Measurements from ENCODE around the gene SH3D19.
"Not testable (repeated sequence)": the region's sequence is repeated elsewhere in the genome, so short reads cannot be mapped to it uniquely, and the experiment has no call there.

Gene SH3D19

DNA sequence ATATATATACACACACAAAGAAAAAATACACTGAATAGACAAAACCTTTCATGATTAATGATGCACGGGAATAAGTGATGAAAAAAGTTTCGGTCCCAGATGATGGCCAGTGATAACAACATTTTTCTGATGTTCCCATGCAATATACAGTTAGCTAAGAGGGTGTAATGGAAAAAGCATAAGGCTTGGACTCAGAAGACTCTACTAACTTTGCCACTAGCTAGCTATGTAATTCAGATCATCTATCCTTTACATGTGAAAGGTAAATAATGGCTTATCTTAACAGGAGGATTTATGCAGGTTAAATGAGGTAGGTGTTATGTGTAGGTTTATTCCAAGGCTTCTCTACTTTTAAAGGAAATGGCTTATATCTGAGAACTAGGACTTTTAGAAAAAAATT, 221.6 kb downstream of the SH3D19 start:
- DNase-seq (ENCODE audit: low spot score): no peak
- no peak for FAIRE-seq

- DNase-seq (ENCODE audit: low spot score) (no peak), FAIRE-seq (no peak)
These were observed 224.9 kb downstream of the SH3D19 start for GRCh38 chr4:151100531-151100930.

GRCh38 chr4:151099976-151100417, 225.4 kb downstream of the SH3D19 start:
- FAIRE-seq: no peak
- no peak for DNase-seq (ENCODE audit: low spot score)

- DNase-seq (ENCODE audit: low spot score) (peak; percentile 93), FAIRE-seq (peak; percentile 37)
These were observed 226.0 kb downstream of the SH3D19 start, which contains the start of gene RPS3A for GRCh38 chr4:151099229-151099975. Gene RPS3A, plus strand, starts transcription at chr4:151099628. Its CDS starts 25 bp downstream, at chr4:151099653.

DNA sequence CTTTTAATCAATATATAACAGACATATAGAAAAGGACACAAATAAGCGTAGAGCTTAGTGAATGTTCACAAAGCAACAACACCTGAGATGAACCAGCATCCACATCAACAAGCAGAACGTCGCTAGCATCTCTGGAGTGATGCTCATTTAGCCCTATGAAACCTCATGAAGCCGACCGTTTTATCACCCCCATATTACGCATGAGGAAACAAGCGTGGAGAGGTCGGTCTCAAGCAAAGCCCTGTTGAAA, 226.5 kb downstream of the SH3D19 start:
- DNase-seq (ENCODE audit: low spot score) (no peak), FAIRE-seq (no peak)

GRCh38 chr4:151097759-151098158, 227.6 kb downstream of the SH3D19 start:
- no peak for DNase-seq (ENCODE audit: low spot score)
- no peak for FAIRE-seq

GRCh38 chr4:151095142-151095541, 230.3 kb downstream of the SH3D19 start:
- DNase-seq (ENCODE audit: low spot score) (no peak), FAIRE-seq (no peak)

GRCh38 chr4:151094290-151094751, 231.1 kb downstream of the SH3D19 start:
- no peak for DNase-seq (ENCODE audit: low spot score)
- no peak for FAIRE-seq

- FAIRE-seq (no peak), DNase-seq (ENCODE audit: low spot score) (no peak)
These were observed 232.2 kb downstream of the SH3D19 start for GRCh38 chr4:151093203-151093602.

GRCh38 chr4:151092488-151092887, 232.9 kb downstream of the SH3D19 start:
- FAIRE-seq: no peak
- DNase-seq (ENCODE audit: low spot score): no peak

DNA sequence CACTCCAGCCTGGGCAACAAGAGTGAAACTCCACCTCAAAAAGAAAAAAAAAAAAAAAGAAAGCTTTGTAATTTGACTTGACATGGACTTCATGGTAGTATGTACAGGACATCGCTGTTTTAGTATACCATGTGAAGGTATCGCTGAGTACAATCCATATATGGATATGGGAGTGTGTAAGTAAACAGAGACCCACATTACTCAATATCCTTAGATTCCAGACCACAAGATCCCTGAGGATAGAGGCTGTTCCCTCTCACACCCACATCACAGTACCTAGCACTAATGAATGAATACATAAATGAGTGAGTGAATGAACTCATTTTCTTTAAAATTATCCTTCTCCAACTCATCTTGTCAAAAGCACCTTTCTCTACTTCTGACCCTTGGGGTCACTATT, 234.4 kb downstream of the SH3D19 start:
- no peak for FAIRE-seq

DNA sequence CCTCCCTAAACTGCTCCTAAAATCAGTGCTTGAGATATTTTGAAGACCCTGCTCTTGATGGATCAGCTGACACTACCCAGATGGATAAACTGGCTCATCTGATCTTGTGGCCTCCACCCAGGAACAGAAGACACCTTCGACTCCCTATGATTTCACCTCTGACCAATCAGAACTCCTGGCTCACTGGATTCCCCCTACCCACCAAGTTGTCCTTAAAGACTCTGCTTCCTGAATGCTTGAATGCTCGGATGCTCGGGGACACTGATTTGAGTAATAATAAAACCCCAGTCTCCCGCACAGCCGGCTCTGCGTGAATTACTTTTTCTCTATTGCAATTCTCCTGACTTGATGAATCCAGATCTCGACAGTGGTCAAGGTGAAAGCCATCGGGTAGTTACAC, 237.9 kb downstream of the SH3D19 start:
- FAIRE-seq (no peak), DNase-seq (ENCODE audit: low spot score) (no peak)

More for the DNA sequence above, 234.4 kb downstream of the SH3D19 start:
- no peak for DNase-seq (ENCODE audit: low spot score)

GRCh38 chr4:151077978-151078377, 247.4 kb downstream of the SH3D19 start:
- FAIRE-seq; DNase-seq (ENCODE audit: low spot score): not testable (repeated sequence)

GRCh38 chr4:151074416-151074916, 250.9 kb downstream of the SH3D19 start:
- DNase-seq (ENCODE audit: low spot score) (no peak), FAIRE-seq (no peak)
